GM12878 (cell line): ENCODE data around the gene HSPA2. TPM values are rescaled to one million over a fixed set of nuclear protein-coding genes. Genes with fewer than 3 reads are reported as not detected.

Source experiments
- CREM ChIP-seq: IDR thresholded peaks from 2 replicates; pipeline ENCODE4 v1.6.1; 2014; ENCODE audit warnings: antibody characterized with exemption, low read depth
- DPF2 ChIP-seq: fragments of 450-650 bp; IDR thresholded peaks from 2 replicates; pipeline ENCODE4 v1.6.1; 2017; ENCODE audit warnings: mild to moderate bottlenecking
- HDAC6 ChIP-seq: fragments of 200-600 bp; sonication (generic); IDR thresholded peaks from one replicate; pipeline ENCODE4 v1.8.0; 2017; ENCODE audit warnings: antibody characterized with exemption; ENCODE audit not compliant: unreplicated experiment
- HDGF ChIP-seq: fragments of 450-650 bp; IDR thresholded peaks from 2 replicates; pipeline ENCODE4 v1.6.1; 2016; ENCODE audit warnings: antibody characterized with exemption
- MLLT1 ChIP-seq: fragments of 450-650 bp; IDR thresholded peaks from 2 replicates; pipeline ENCODE4 v1.6.1; 2016; ENCODE audit warnings: mild to moderate bottlenecking
- NBN ChIP-seq: fragments of 450-650 bp; IDR thresholded peaks from 2 replicates; pipeline ENCODE4 v1.6.1; 2016
- NR2F1 ChIP-seq: fragments of 450-650 bp; conservative IDR thresholded peaks from 2 replicates; pipeline ENCODE4 v1.6.1; 2017; ENCODE audit warnings: mild to moderate bottlenecking
- POLR2AphosphoS5 ChIP-seq: IDR thresholded peaks from 2 replicates; pipeline ENCODE4 v1.6.1; 2011; ENCODE audit warnings: mild to moderate bottlenecking, low read length, inconsistent platforms
- SKIL ChIP-seq: fragments of 450-650 bp; IDR thresholded peaks from 2 replicates; pipeline ENCODE4 v1.6.1; 2017; ENCODE audit warnings: mild to moderate bottlenecking, low read depth, inconsistent platforms; ENCODE audit not compliant: poor library complexity, severe bottlenecking
- SREBF1 ChIP-seq: IDR thresholded peaks from 2 replicates; pipeline ENCODE4 v1.6.1; 2012; ENCODE audit warnings: mild to moderate bottlenecking, low read length
- TCF7 ChIP-seq: IDR thresholded peaks from 2 replicates; pipeline ENCODE4 v1.6.1; 2014; ENCODE audit warnings: antibody characterized with exemption, borderline replicate concordance
- USF1 ChIP-seq: IDR thresholded peaks from 2 replicates; pipeline ENCODE4 v1.6.1; 2011; ENCODE audit warnings: borderline replicate concordance, low read depth, mild to moderate bottlenecking, moderate library complexity, mixed read lengths, low read length; ENCODE audit not compliant: insufficient read depth; ENCODE audit errors: extremely low read length
- polyA plus RNA-seq, 11 experiments: library from polyadenylated mRNA; depleted of rRNA in 4 of 11; unstranded in 6 of 11; stranded (reverse) in 5 of 11; fragments of >200 nt; fragmentation: Nextera tagmentation in 4 of 11; fragmentation: Illumina TruSeq in 1 of 11; extraction: Ambion mirVana in 4 of 11; extraction: Trizol in 1 of 11; gene quantifications; 1 replicate in 1 of 11; 2 replicates in 10 of 11; pipeline versions ENCODE4 v1.2.1 to v1.2.3, GENCODE V29; 2011 to 2016; ENCODE audit warnings: inconsistent platforms in 2 of 11, missing spikeins in 2 of 11, low read depth in 1 of 11
- total RNA-seq, 4 experiments: library from RNA; depleted of rRNA in 3 of 4; stranded (reverse); fragments of >200 nt in 3 of 4; fragmentation: Illumina TruSeq in 1 of 4; extraction: Trizol in 1 of 4; gene quantifications; 2 replicates each; pipeline versions ENCODE4 v1.2.1 to v1.2.3, GENCODE V29; 2013 to 2021

HSPA2 gene
- total and polyA plus RNA-seq, 10 of the 15 experiments (the other 5 are each of a cell fraction or from before 2014, with no cell fraction given) = 0.02 to 1.2 (median 0.65) TPM

GRCh38 chr14:64504897-64505794, 35.4 kb upstream of the HSPA2 start (continued):
- TF ChIP-seq NR2F1 (peak; percentile 11; the same call in 1 of the 2 replicates), NBN (peak; percentile 77; the same call in 1 of the 2 replicates), SKIL (peak; percentile 19), SREBF1 (no peak), DPF2 (peak; percentile 83), MLLT1 (peak; percentile 88), TCF7 (no peak), USF1 (no peak), CREM (no peak), HDGF (peak; percentile 57; the same call in 1 of the 2 replicates), POLR2AphosphoS5 (peak; percentile 8), HDAC6 (no peak)
